IMR-90 (cell line): ENCODE data around the gene RER1. TPM values are rescaled to one million over a fixed set of nuclear protein-coding genes. Genes with fewer than 3 reads are reported as not detected.

ENCODE experiments used
- ATAC-seq: fragments of 200-7000 bp; cut with Tn5 transposase; 2 replicates; pipeline ENCODE4 v1.9.1; 2020; ENCODE audit warnings: low read depth, mild to moderate bottlenecking, moderate library complexity
- BruUV-seq: library from RNA; stranded (reverse); fragments of 400-500 nt; replicated peaks from 2 replicates; lab custom pipeline; 2021; lab: Mats Ljungman, UMichigan
- CTCF ChIA-PET: fragments of 300-600 bp; formaldehyde crosslinking; extraction: SDS; loops from one replicate; lab custom pipeline; 2021; ENCODE audit warnings: antibody characterized with exemption; lab: Yijun Ruan, JAX
- POLR2A ChIA-PET: fragments of 300-600 bp; sonication (Branson Sonifier 250); formaldehyde crosslinking; loops from one replicate; lab custom pipeline; 2022; ENCODE audit warnings: antibody characterized with exemption; ENCODE audit not compliant: unreplicated experiment; lab: Charles Lee
- DNase-seq: peaks from one replicate; pipeline ENCODE4 v3.0.0; 2013
- H2AFZ ChIP-seq: replicated peaks from 2 replicates; pipeline ENCODE3; 2013; ENCODE audit warnings: low read length, mild to moderate bottlenecking; ENCODE audit not compliant: poor library complexity
- H2AK5ac ChIP-seq: 2 replicates; pipeline ENCODE4 v1.6.1; 2013; ENCODE audit warnings: low read depth, low read length, inconsistent platforms
- H2AK9ac ChIP-seq: replicated peaks from 2 replicates; pipeline ENCODE3; 2013; ENCODE audit warnings: mild to moderate bottlenecking, low read depth, low read length, moderate library complexity; ENCODE audit not compliant: poor library complexity
- H2BK120ac ChIP-seq: 2 replicates; pipeline ENCODE4 v1.6.1; 2013; ENCODE audit warnings: low read depth, low read length, inconsistent platforms
- H2BK15ac ChIP-seq: 3 replicates; pipeline ENCODE4 v1.6.1; 2013; ENCODE audit warnings: low read depth, low read length, inconsistent platforms
- H2BK20ac ChIP-seq: 2 replicates; pipeline ENCODE4 v1.6.1; 2013; ENCODE audit warnings: low read depth, mild to moderate bottlenecking, inconsistent platforms, low read length, moderate library complexity
- H2BK5ac ChIP-seq: 2 replicates; pipeline ENCODE4 v1.6.1; 2013; ENCODE audit warnings: mild to moderate bottlenecking, low read depth, low read length, inconsistent platforms; ENCODE audit not compliant: poor library complexity, severe bottlenecking
- H3K14ac ChIP-seq: replicated peaks from 2 replicates; pipeline ENCODE4 v1.6.1; 2013; ENCODE audit warnings: low read depth, low read length, inconsistent platforms
- H3K18ac ChIP-seq: 2 replicates; pipeline ENCODE4 v1.6.1; 2013; ENCODE audit warnings: low read depth, low read length, control low read depth
- H3K23ac ChIP-seq: 2 replicates; pipeline ENCODE4 v1.6.1; 2013; ENCODE audit warnings: low read depth, low read length, inconsistent platforms
- H3K27ac ChIP-seq: 2 replicates; pipeline ENCODE4 v1.5.1; 2013; ENCODE audit warnings: mild to moderate bottlenecking, control low read depth, low read length; ENCODE audit not compliant: insufficient read depth
- H3K27me3 ChIP-seq: 2 replicates; pipeline ENCODE4 v1.6.1; 2013; ENCODE audit warnings: low read length; ENCODE audit not compliant: control insufficient read depth, insufficient read depth
- H3K36me3 ChIP-seq: 2 replicates; pipeline ENCODE4 v1.6.1; 2013; ENCODE audit warnings: low read length, mixed read lengths; ENCODE audit not compliant: control insufficient read depth, insufficient read depth
- H3K4ac ChIP-seq: 2 replicates; pipeline ENCODE4 v1.6.1; 2013; ENCODE audit warnings: low read depth, low read length, inconsistent platforms
- H3K4me1 ChIP-seq: 2 replicates; pipeline ENCODE4 v1.6.1; 2013; ENCODE audit warnings: low read length, mixed read lengths; ENCODE audit not compliant: control insufficient read depth, insufficient read depth
- H3K4me2 ChIP-seq: 2 replicates; pipeline ENCODE4 v1.6.1; 2013; ENCODE audit warnings: low read depth, mild to moderate bottlenecking, control low read depth, low read length, moderate library complexity
- H3K4me3 ChIP-seq: 2 replicates; pipeline ENCODE4 v1.5.1; 2013; ENCODE audit warnings: low read depth, mild to moderate bottlenecking, control low read depth, low read length, moderate library complexity; ENCODE audit not compliant: insufficient read depth
- H3K56ac ChIP-seq: 2 replicates; pipeline ENCODE4 v1.6.1; 2013; ENCODE audit warnings: low read length, inconsistent platforms; ENCODE audit not compliant: insufficient read depth; ENCODE audit errors: extremely low read depth
- H3K79me1 ChIP-seq, 2 experiments: 2 replicates each; pipeline ENCODE4 v1.6.1; 2013; ENCODE audit warnings: low read length in 2 of 2, inconsistent platforms in 1 of 2, low read depth in 1 of 2
- H3K9ac ChIP-seq: 2 replicates; pipeline ENCODE4 v1.6.1; 2013; ENCODE audit warnings: low read depth, low read length, control low read depth
- H3K9me1 ChIP-seq: 2 replicates; pipeline ENCODE4 v1.6.1; 2013; ENCODE audit warnings: low read length, inconsistent platforms; ENCODE audit not compliant: insufficient read depth
- H3K9me3 ChIP-seq: 2 replicates; pipeline ENCODE4 v1.6.1; 2013; ENCODE audit warnings: low read length; ENCODE audit not compliant: control insufficient read depth, insufficient read depth
- H4K20me1 ChIP-seq: 2 replicates; pipeline ENCODE4 v1.6.1; 2013; ENCODE audit warnings: low read length, inconsistent platforms; ENCODE audit not compliant: insufficient read depth
- H4K5ac ChIP-seq: 2 replicates; pipeline ENCODE4 v1.6.1; 2013; ENCODE audit warnings: mild to moderate bottlenecking, low read depth, low read length, control low read depth
- H4K8ac ChIP-seq, 2 experiments: 2 replicates each; pipeline ENCODE4 v1.6.1; 2013; ENCODE audit warnings: low read depth in 2 of 2, low read length in 2 of 2, control low read depth in 1 of 2, inconsistent platforms in 1 of 2
- H4K91ac ChIP-seq: 2 replicates; pipeline ENCODE4 v1.6.1; 2013; ENCODE audit warnings: low read depth, low read length, inconsistent platforms; ENCODE audit not compliant: insufficient read depth
- CHD1 ChIP-seq: IDR thresholded peaks from 2 replicates; pipeline ENCODE4 v1.6.1; 2012; ENCODE audit warnings: low read depth, low read length, improper control_type of control experiment
- POLR2A ChIP-seq: IDR thresholded peaks from 2 replicates; pipeline ENCODE4 v1.6.1; 2012; ENCODE audit warnings: mild to moderate bottlenecking, low read depth, low read length
- WGBS, 2 experiments: methylation state at CpG; one replicate each; pipeline versions ENCODE4 v1.1.5 to v1.1.7; 2013; ENCODE audit warnings: missing lambda C conversion rate in 2 of 2; ENCODE audit not compliant: insufficient read length in 1 of 2; ENCODE audit errors: extremely low coverage in 2 of 2; 5-methylcytosine and 5-hydroxymethylcytosine counted together
- dilution Hi-C: fragments of 300-500 bp; cut with HindIII; formaldehyde crosslinking; loops from one replicate; pipeline ENCODE4 v1.14.3; 2018; ENCODE audit warnings: low sequenced_read_pairs; ENCODE audit not compliant: unreplicated experiment
- in situ Hi-C: fragments of 300-500 bp; cut with MboI; formaldehyde crosslinking; loops from 3 replicates; pipeline ENCODE4 v1.14.3; 2019; ENCODE audit warnings: low sequenced_read_pairs, inconsistent platforms, mixed read lengths
- intact Hi-C: fragments of 100-400 bp; cut with micrococcal nuclease; formaldehyde crosslinking; loops from 2 replicates; pipeline ENCODE4 v1.10.0; 2022
- polyA plus RNA-seq, 3 experiments: library from polyadenylated mRNA; depleted of rRNA; stranded (reverse); fragments of >200 nt; gene quantifications; 2 replicates each; pipeline ENCODE4 v1.2.3, GENCODE V29; 2012; ENCODE audit warnings: low replicate concordance in 1 of 3
- total RNA-seq: library from RNA; depleted of rRNA; stranded (reverse); fragments of >200 nt; gene quantifications from 2 replicates; pipeline ENCODE4 v1.2.3, GENCODE V29; 2012

RER1 gene
- total and polyA plus RNA-seq, 2 of the 4 experiments (the other 2 are of a cell fraction) = 47.1 to 240 TPM

DNA sequence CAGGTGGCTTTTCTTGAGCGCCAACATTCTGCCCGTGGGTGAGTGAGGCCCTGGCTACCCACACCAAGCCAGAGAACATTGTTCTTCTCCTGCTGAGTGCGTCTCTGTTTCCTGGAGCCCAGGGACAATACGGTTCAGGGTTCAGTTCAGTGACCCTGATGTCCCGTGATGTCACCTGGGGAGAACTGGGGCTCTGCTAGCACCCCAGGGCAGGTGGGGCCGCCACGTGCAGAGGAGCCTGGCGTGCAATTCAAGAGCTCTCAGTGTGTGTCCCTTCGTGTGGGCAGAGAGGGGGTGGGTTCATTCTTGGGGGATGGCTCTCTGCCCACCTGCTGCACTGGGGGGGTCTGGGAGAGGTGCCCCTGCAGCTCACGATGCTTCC lies 38.9 kb downstream of the RER1 start:
- H2BK15ac ChIP-seq = no peak overlapping the region
- H3K36me3 ChIP-seq = no peaks in the 10 kb centered on the region
- no peak overlapping the region for H3K23ac ChIP-seq
- H3K79me1 ChIP-seq = no peaks in the 10 kb centered on the region
- no peaks in the 10 kb centered on the region for H3K4me1 ChIP-seq
- CTCF ChIA-PET = no interaction called here
- H3K9me3 ChIP-seq = peaks cover 5% of the 10 kb centered on the region; the same call in 1 of the 2 replicates
- no peak overlapping the region for H2BK20ac ChIP-seq
- TF ChIP-seq CHD1 = no peak
- TF ChIP-seq POLR2A = no peak
- H2BK5ac ChIP-seq = no peak overlapping the region
- no peak overlapping the region for H3K4ac ChIP-seq
- H3K56ac ChIP-seq = no peak overlapping the region
- H3K14ac ChIP-seq = no peak overlapping the region
- H3K9me1 ChIP-seq = no peaks in the 10 kb centered on the region
- H4K8ac ChIP-seq = no peak overlapping the region
- POLR2A ChIA-PET = no interaction called here
- H4K20me1 ChIP-seq = no peaks in the 10 kb centered on the region; the same call in 1 of the 2 replicates
- WGBS, 2 experiments = 63% methylated on average over 3 of the region's 10 CpGs; no CpG with 5 or more reads in 1 of the 2 experiments
- H3K18ac ChIP-seq = no peak overlapping the region
- H4K5ac ChIP-seq = no peak overlapping the region
- no peak overlapping the region for H2BK120ac ChIP-seq
- H3K27ac ChIP-seq = no peak overlapping the region
- intact Hi-C loops = loop anchor here (5.0 kb wide), 1 partner anchor 117 kb away; no protein-coding TSS in a partner anchor
- no peak overlapping the region for H2AK9ac ChIP-seq
- in situ Hi-C loops = loop anchor here (25.0 kb wide), 1 partner anchor 632 kb away; the partner anchor contains the start of gene PRDM16
- DNase-seq (no peak), ATAC-seq (no peak)
- H4K91ac ChIP-seq = no peak overlapping the region
- dilution Hi-C loops = no loop called here
- H3K9ac ChIP-seq = no peak overlapping the region
- no peak overlapping the region for H2AFZ ChIP-seq
- no TSS peak for BruUV-seq
- H2AK5ac ChIP-seq = no peak overlapping the region
- H3K4me3 ChIP-seq = no peak overlapping the region
- H3K27me3 ChIP-seq = peaks cover 47% of the 10 kb centered on the region
- no peak overlapping the region for H3K4me2 ChIP-seq
